K562 (cell line): ENCODE data around the gene ERGIC1. TPM values are rescaled to one million over a fixed set of nuclear protein-coding genes. Genes with fewer than 3 reads are reported as not detected.

Source experiments
- ASH1L ChIP-seq: fragments of 450-650 bp; IDR thresholded peaks from 2 replicates; pipeline ENCODE4 v1.6.1; 2018; ENCODE audit warnings: borderline replicate concordance, mild to moderate bottlenecking, low read depth; ENCODE audit not compliant: partially characterized antibody
- CAMTA2 ChIP-seq: fragments of 250-450 bp; sonication (Bioruptor Pico); conservative IDR thresholded peaks from 2 replicates; pipeline ENCODE4 v1.5.1; 2022
- CHD1 ChIP-seq: fragments of 200-600 bp; sonication (generic); IDR thresholded peaks from one replicate; pipeline ENCODE4 v1.6.1; 2012; ENCODE audit warnings: mild to moderate bottlenecking, moderate library complexity, low read length, inconsistent platforms
- E2F6 ChIP-seq, 2 experiments: IDR thresholded peaks; 2 replicates each; pipeline ENCODE4 v1.6.1; 2011; ENCODE audit warnings: borderline replicate concordance in 1 of 2, control low read depth in 1 of 2, low read depth in 1 of 2, low read length in 1 of 2, mild to moderate bottlenecking in 1 of 2, mixed read lengths in 1 of 2, moderate library complexity in 1 of 2; ENCODE audit not compliant: insufficient read depth in 1 of 2, insufficient read length in 1 of 2, poor library complexity in 1 of 2, severe bottlenecking in 1 of 2; ENCODE audit errors: extremely low read depth in 1 of 2
- ELF1 ChIP-seq: fragments of 200-800 bp; sonication (Bioruptor generic); IDR thresholded peaks from 2 replicates; pipeline ENCODE4 v1.6.1; 2016; ENCODE audit warnings: missing genetic modification characterization, missing compliant biosample characterization
- GATAD2B ChIP-seq: fragments of 450-650 bp; IDR thresholded peaks from 2 replicates; pipeline ENCODE4 v1.6.1; 2017; ENCODE audit warnings: mild to moderate bottlenecking, borderline replicate concordance
- HINFP ChIP-seq: fragments of 450-650 bp; conservative IDR thresholded peaks from 2 replicates; pipeline ENCODE4 v1.6.1; 2016; ENCODE audit warnings: missing genetic modification characterization, low read depth, mild to moderate bottlenecking, control low read depth, missing compliant biosample characterization
- HIVEP1 ChIP-seq: fragments of 250-450 bp; sonication (Bioruptor Pico); IDR thresholded peaks from 2 replicates; pipeline ENCODE4 v1.4.0; 2020; ENCODE audit warnings: mild to moderate bottlenecking
- HNRNPL ChIP-seq: fragments of 200-400 bp; formaldehyde crosslinking; IDR thresholded peaks from 2 replicates; pipeline ENCODE4 v1.6.1; 2017; ENCODE audit warnings: low read depth, mild to moderate bottlenecking, low read length
- HNRNPUL1 ChIP-seq: fragments of 200-400 bp; formaldehyde crosslinking; IDR thresholded peaks from 2 replicates; pipeline ENCODE4 v1.6.1; 2017; ENCODE audit warnings: low read length
- ID3 ChIP-seq, 2 experiments: fragments of 250-450 bp in 1 of 2; fragments of 450-650 bp in 1 of 2; sonication (Bioruptor Pico) in 1 of 2; IDR thresholded peaks; 2 replicates each; pipeline versions ENCODE4 v1.6.1 to v1.8.0; 2016 to 2021; ENCODE audit warnings: mild to moderate bottlenecking in 2 of 2, moderate library complexity in 2 of 2, missing compliant biosample characterization in 1 of 2, missing genetic modification characterization in 1 of 2
- IRF2 ChIP-seq: sonication (generic); formaldehyde crosslinking; IDR thresholded peaks from 2 replicates; pipeline ENCODE4 v1.8.1; 2022; ENCODE audit warnings: mild to moderate bottlenecking, missing genetic modification reagents
- JUN ChIP-seq, 2 experiments: sonication (generic) in 1 of 2; formaldehyde crosslinking in 1 of 2; IDR thresholded peaks; 2 replicates each; pipeline versions ENCODE4 v1.6.1 to v1.8.0; 2012 to 2022; ENCODE audit warnings: borderline replicate concordance in 2 of 2, mild to moderate bottlenecking in 2 of 2, improper control_type of control experiment in 1 of 2, low read depth in 1 of 2, low read length in 1 of 2, missing genetic modification reagents in 1 of 2
- POLR2AphosphoS5 ChIP-seq: IDR thresholded peaks from 2 replicates; pipeline ENCODE4 v1.6.1; 2011; ENCODE audit warnings: mild to moderate bottlenecking, low read depth, low read length, moderate library complexity; ENCODE audit not compliant: control insufficient read depth, insufficient read depth
- PRMT5 ChIP-seq: sonication (generic); formaldehyde crosslinking; IDR thresholded peaks from 2 replicates; pipeline ENCODE4 v1.5.0; 2020; ENCODE audit warnings: missing genetic modification reagents
- PURB ChIP-seq: sonication (generic); formaldehyde crosslinking; IDR thresholded peaks from 2 replicates; pipeline ENCODE4 v1.9.0; 2021; ENCODE audit warnings: low read depth, mild to moderate bottlenecking, missing genetic modification reagents
- SP1 ChIP-seq: sonication (generic); formaldehyde crosslinking; IDR thresholded peaks from 2 replicates; pipeline ENCODE4 v1.8.1; 2022; ENCODE audit warnings: mild to moderate bottlenecking, missing genetic modification reagents
- SPI1 ChIP-seq: IDR thresholded peaks from 2 replicates; pipeline ENCODE4 v1.6.1; 2011; ENCODE audit warnings: low read depth, low read length, control low read depth, borderline replicate concordance
- STAT5B ChIP-seq: fragments of 250-450 bp; sonication (Bioruptor Pico); IDR thresholded peaks from 2 replicates; pipeline ENCODE4 v1.8.0; 2021; ENCODE audit warnings: mild to moderate bottlenecking, inconsistent platforms
- TFAM ChIP-seq: fragments of 250-450 bp; sonication (Bioruptor Pico); conservative IDR thresholded peaks from 2 replicates; pipeline ENCODE4 v1.5.0; 2021; ENCODE audit warnings: mild to moderate bottlenecking, moderate library complexity
- TRIM24 ChIP-seq, 2 experiments: fragments of 450-650 bp; IDR thresholded peaks; 2 replicates each; pipeline ENCODE4 v1.6.1; 2016
- ZKSCAN8 ChIP-seq: fragments of 200-800 bp; sonication (Bioruptor generic); IDR thresholded peaks from 2 replicates; pipeline ENCODE4 v1.6.1; 2016; ENCODE audit warnings: missing genetic modification characterization, missing compliant biosample characterization
- ZNF347 ChIP-seq: fragments of 450-650 bp; formaldehyde crosslinking; IDR thresholded peaks from 2 replicates; pipeline ENCODE4 v1.4.0; 2020; ENCODE audit warnings: low read depth, mild to moderate bottlenecking, moderate library complexity
- polyA plus RNA-seq, 8 experiments: library from polyadenylated mRNA; depleted of rRNA in 4 of 8; stranded (reverse) in 5 of 8; unstranded in 3 of 8; fragments of >200 nt; fragmentation: Nextera tagmentation in 2 of 8; fragmentation: Illumina TruSeq in 1 of 8; extraction: Ambion mirVana in 2 of 8; extraction: Trizol in 1 of 8; gene quantifications; 2 replicates each; pipeline versions ENCODE4 v1.2.1 to v1.2.3, GENCODE V29; 2011 to 2014; ENCODE audit warnings: inconsistent platforms in 1 of 8, missing spikeins in 1 of 8
- total RNA-seq, 7 experiments: library from RNA; depleted of rRNA in 6 of 7; stranded (reverse); fragments of >200 nt in 6 of 7; fragmentation: Illumina TruSeq in 2 of 7; extraction: Trizol in 2 of 7; gene quantifications; 2 replicates each; pipeline versions ENCODE4 v1.2.1 to v1.2.3, GENCODE V29; 2011 to 2021; ENCODE audit warnings: low replicate concordance in 1 of 7
- TF ChIP-seq, protein P1 (sequence below): sonication (generic); formaldehyde crosslinking; IDR thresholded peaks from 2 replicates; pipeline ENCODE4 v1.8.0; 2022; ENCODE audit warnings: missing genetic modification reagents, mild to moderate bottlenecking, borderline replicate concordance

Gene ERGIC1
- total and polyA plus RNA-seq, 9 of the 15 experiments (the other 6 are each of a cell fraction or from before 2014, with no cell fraction given): 5.5 to 68.4 (median 36.4) TPM

DNA sequence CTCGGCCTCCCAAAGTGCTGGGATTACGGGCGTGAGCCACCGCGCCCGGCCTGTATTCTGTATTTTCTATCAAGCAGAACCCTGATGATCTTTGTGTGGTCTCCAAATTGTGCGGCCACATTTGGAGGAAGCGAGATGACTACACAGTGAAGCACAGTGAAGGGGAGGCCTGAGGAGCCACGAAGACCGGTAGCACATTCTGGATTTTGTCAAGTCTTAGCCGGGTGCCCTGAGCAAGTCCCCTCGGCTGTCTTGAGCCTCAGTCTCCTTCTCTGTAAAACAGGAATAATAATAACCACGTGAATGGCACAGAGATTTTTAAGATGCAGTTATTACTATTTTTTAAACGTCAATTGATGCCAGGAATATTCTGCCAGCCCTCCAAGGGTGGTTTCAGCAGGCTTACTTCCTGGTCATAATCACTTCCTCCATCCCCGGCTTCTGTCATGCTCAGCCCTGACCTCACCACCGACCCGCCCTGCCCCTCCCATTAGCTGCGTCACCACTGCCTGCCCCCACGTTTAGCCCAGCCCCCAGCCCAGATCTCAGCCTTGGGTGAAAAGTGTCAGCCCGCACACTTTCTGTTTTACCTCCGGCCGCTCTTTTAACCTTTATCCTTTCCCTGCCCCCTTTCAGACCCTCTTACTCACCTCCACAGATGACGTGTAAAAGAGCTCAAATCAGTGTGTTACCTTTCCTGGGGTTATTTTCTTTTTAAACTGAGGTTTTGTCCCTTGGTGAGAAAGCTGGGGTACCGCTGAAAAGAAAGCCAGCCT is 27.0 kb upstream of the ERGIC1 start (continued):
- peak; percentile 82 for TF ChIP-seq SPI1
- TF ChIP-seq HNRNPL: no peak
- no peak for TF ChIP-seq PURB (CRISPR knock-in tag)
- peak; percentile 76 for TF ChIP-seq JUN (IDR thresholded peaks at IDR 0.05; ENCODE audit: borderline replicate concordance, low read depth, low read length)
- no peak for TF ChIP-seq JUN (CRISPR knock-in tag; IDR thresholded peaks at IDR 0.05; ENCODE audit: borderline replicate concordance)
- TF ChIP-seq ZKSCAN8: no peak
- 0 out of 2 replicates have a peak, but pooled peaks have one; percentile 40 for TF ChIP-seq CAMTA2
- TF ChIP-seq STAT5B (CRISPR knock-in tag): no peak
- TF ChIP-seq HIVEP1: no peak
- TF ChIP-seq IRF2: no peak
- no peak for TF ChIP-seq HNRNPUL1
- peak; percentile 49; the same call in 1 of the 2 replicates for TF ChIP-seq HINFP (tag)
- TF ChIP-seq SP1 (CRISPR knock-in tag): no peak; the same call in 1 of the 2 replicates
- no peak for TF ChIP-seq PRMT5 (CRISPR knock-in tag)
- TF ChIP-seq E2F6 (IDR thresholded peaks at IDR 0.05; ENCODE audit: borderline replicate concordance in 1 of 2, extremely low read depth in 1 of 2, insufficient read depth in 1 of 2, insufficient read length in 1 of 2, low read depth in 1 of 2, low read length in 1 of 2, poor library complexity in 1 of 2, severe bottlenecking in 1 of 2): peak; percentile 35 to 72
- TF ChIP-seq ID3 (CRISPR knock-in tag; IDR thresholded peaks at IDR 0.05): no peak
- peak; percentile 81 for TF ChIP-seq ID3 (tag; IDR thresholded peaks at IDR 0.05)
- no peak for TF ChIP-seq GATAD2B
- no peak for TF ChIP-seq ZNF347 (CRISPR knock-in tag)
- TF ChIP-seq CHD1: no peak
- TF ChIP-seq POLR2AphosphoS5: peak; percentile 76
- TF ChIP-seq TRIM24 (IDR thresholded peaks at IDR 0.05): no peak
- peak; percentile 89 for TF ChIP-seq ELF1
- peak; percentile 54 for TF ChIP-seq ASH1L
- TF ChIP-seq, protein P1, sequence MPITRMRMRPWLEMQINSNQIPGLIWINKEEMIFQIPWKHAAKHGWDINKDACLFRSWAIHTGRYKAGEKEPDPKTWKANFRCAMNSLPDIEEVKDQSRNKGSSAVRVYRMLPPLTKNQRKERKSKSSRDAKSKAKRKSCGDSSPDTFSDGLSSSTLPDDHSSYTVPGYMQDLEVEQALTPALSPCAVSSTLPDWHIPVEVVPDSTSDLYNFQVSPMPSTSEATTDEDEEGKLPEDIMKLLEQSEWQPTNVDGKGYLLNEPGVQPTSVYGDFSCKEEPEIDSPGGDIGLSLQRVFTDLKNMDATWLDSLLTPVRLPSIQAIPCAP (CRISPR knock-in tag): no peak
- TF ChIP-seq TFAM (CRISPR knock-in tag): no peak
